Gastrocnemius medialis (tissue), 4 donors: ENCODE data around the gene CREBBP. TPM values are rescaled to one million over a fixed set of nuclear protein-coding genes. Genes with fewer than 3 reads are reported as not detected.

Experiments
- ATAC-seq, 2 donors: fragments of 150-250 bp; one replicate each; pipeline ENCODE4 v1.9.1; 2016
- DNase-seq, 2 donors: peaks; one replicate each; pipeline ENCODE4 v3.0.0-alpha.2; 2019
- H3K27ac ChIP-seq, 4 donors: fragments of 200-600 bp; sonication (generic); 1 replicate in 1 of 4; 2 replicates in 3 of 4; pipeline ENCODE4 v1.5.1; 2016 to 2018; ENCODE audit warnings: mild to moderate bottlenecking in 2 of 4, moderate library complexity in 1 of 4
- H3K27me3 ChIP-seq, 3 donors: fragments of 200-600 bp; sonication (generic) in 2 of 3; 1 replicate in 1 of 3; 2 replicates in 2 of 3; pipeline versions ENCODE4 v1.5.1 to v1.6.0; 2016 to 2019; ENCODE audit warnings: mild to moderate bottlenecking in 1 of 3, moderate library complexity in 1 of 3
- H3K36me3 ChIP-seq, 2 donors: fragments of 200-600 bp; sonication (generic) in 1 of 2; one replicate each; pipeline ENCODE4 v1.5.1; 2017 to 2018
- H3K4me1 ChIP-seq, 2 donors: fragments of 200-600 bp; sonication (generic) in 1 of 2; one replicate each; pipeline ENCODE4 v1.5.1; 2016 to 2017; ENCODE audit warnings: mild to moderate bottlenecking in 2 of 2
- H3K4me3 ChIP-seq, 4 donors: fragments of 200-600 bp; sonication (generic) in 3 of 4; 1 replicate in 1 of 4; 2 replicates in 3 of 4; pipeline ENCODE4 v1.5.1; 2016 to 2019; ENCODE audit warnings: mild to moderate bottlenecking in 2 of 4
- H3K9me3 ChIP-seq, 3 donors: fragments of 200-600 bp; sonication (generic) in 2 of 3; 1 replicate in 1 of 3; 2 replicates in 2 of 3; pipeline ENCODE4 v1.5.1; 2016 to 2019
- POLR2A ChIP-seq, 2 donors: fragments of 450-650 bp; IDR thresholded peaks; one replicate each; pipeline ENCODE4 v1.6.1; 2017; ENCODE audit warnings: antibody characterized with exemption in 2 of 2, mild to moderate bottlenecking in 2 of 2, moderate library complexity in 2 of 2
- in situ Hi-C, 4 donors: fragments of 200-750 bp; cut with MboI; loops; one replicate each; pipeline versions ENCODE4 v1.15.0 to v1.8.0; 2017; ENCODE audit warnings: low sequenced_read_pairs in 4 of 4
- intact Hi-C: fragments of 100-400 bp; cut with DNase I; formaldehyde crosslinking; loops from one replicate; pipeline ENCODE4 v1.15.1; 2023; ENCODE audit warnings: low total_unique reads
- total RNA-seq, 4 donors: library from RNA; depleted of rRNA; stranded (reverse); fragments of >200 nt; gene quantifications; one replicate each; pipeline versions ENCODE4 v1.1.0 to v1.2.3, GENCODE V29; 2016
- TF ChIP-seq, protein P1 (sequence below), 5 experiments: fragments of 450-650 bp in 3 of 5; fragments of 200-600 bp in 2 of 5; sonication (generic) in 2 of 5; IDR thresholded peaks in 4 of 5; conservative IDR thresholded peaks in 1 of 5; 1 replicate in 4 of 5; 2 replicates in 1 of 5; pipeline ENCODE4 v1.5.1; 2016 to 2019; ENCODE audit warnings: antibody characterized with exemption in 5 of 5, mild to moderate bottlenecking in 3 of 5, moderate library complexity in 3 of 5

The CREBBP gene
- total RNA-seq, 4 donors from 2014 or later, result 39.8 to 61.3 (median 53.5) TPM

GRCh38 chr16:3849751-3850543 is 30.6 kb downstream of the CREBBP start:
- no peak for DNase-seq
- in situ Hi-C loops (no loop called here), intact Hi-C loops (loop anchor here (5.0 kb wide), 1 partner anchor 53 kb away; no protein-coding TSS in a partner anchor)
- Histone ChIP-seq H3K36me3 (peaks cover 0 to 21% of the 10 kb centered on the region in 2 donors), H3K4me3 (no peak overlapping the region), H3K9me3 (no peaks in the 10 kb centered on the region), H3K4me1 (peaks cover 37 to 51% of the 10 kb centered on the region in 2 donors), H3K27ac (peak overlapping the region in 1 of 4 donors; percentile 1), H3K27me3 (no peaks in the 10 kb centered on the region)
- ATAC-seq, result no peak
- TF ChIP-seq, protein P1, sequence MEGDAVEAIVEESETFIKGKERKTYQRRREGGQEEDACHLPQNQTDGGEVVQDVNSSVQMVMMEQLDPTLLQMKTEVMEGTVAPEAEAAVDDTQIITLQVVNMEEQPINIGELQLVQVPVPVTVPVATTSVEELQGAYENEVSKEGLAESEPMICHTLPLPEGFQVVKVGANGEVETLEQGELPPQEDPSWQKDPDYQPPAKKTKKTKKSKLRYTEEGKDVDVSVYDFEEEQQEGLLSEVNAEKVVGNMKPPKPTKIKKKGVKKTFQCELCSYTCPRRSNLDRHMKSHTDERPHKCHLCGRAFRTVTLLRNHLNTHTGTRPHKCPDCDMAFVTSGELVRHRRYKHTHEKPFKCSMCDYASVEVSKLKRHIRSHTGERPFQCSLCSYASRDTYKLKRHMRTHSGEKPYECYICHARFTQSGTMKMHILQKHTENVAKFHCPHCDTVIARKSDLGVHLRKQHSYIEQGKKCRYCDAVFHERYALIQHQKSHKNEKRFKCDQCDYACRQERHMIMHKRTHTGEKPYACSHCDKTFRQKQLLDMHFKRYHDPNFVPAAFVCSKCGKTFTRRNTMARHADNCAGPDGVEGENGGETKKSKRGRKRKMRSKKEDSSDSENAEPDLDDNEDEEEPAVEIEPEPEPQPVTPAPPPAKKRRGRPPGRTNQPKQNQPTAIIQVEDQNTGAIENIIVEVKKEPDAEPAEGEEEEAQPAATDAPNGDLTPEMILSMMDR (IDR thresholded peaks at IDR 0.05 in 4 of 5, conservative IDR thresholded peaks at IDR 0.05 in 1 of 5), result no peak
- TF ChIP-seq POLR2A (IDR thresholded peaks at IDR 0.05), result no peak

- peaks cover 0 to 21% of the 10 kb centered on the region in 2 donors for H3K36me3 ChIP-seq
- H3K4me1 ChIP-seq, result peaks cover 41 to 55% of the 10 kb centered on the region in 2 donors
- no peak for ATAC-seq
- H3K9me3 ChIP-seq, result no peaks in the 10 kb centered on the region
- no peaks in the 10 kb centered on the region for H3K27me3 ChIP-seq
- intact Hi-C loops, result loop anchor here (5.0 kb wide), 1 partner anchor 49 kb away; no protein-coding TSS in a partner anchor
- no peak for TF ChIP-seq POLR2A (IDR thresholded peaks at IDR 0.05)
- TF ChIP-seq, protein P1 (IDR thresholded peaks at IDR 0.05 in 4 of 5, conservative IDR thresholded peaks at IDR 0.05 in 1 of 5), result no peak
- no peak for DNase-seq
- in situ Hi-C loops, result no loop called here
- no peak overlapping the region for H3K27ac ChIP-seq
- H3K4me3 ChIP-seq, result no peak overlapping the region
Measured at GRCh38 chr16:3846595-3847091, 33.9 kb downstream of the CREBBP start.

DNA sequence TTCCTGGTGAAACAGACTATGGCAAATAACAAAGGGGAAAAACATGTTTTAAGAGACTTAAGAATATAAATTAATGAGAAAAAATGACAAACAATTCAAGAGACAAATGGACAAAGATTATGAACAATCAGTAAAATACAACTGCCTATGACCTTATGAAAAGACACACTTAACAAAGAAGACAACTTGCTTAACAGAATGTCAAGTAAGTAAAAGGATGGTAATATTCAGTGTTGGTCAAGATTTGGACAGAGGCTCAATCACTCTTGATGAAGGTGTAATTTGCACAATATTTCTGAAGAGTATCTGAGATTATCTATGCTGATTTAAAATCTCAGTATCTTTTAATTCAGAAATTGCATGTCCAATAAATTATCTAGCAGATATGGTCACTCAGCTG is 34.4 kb downstream of the CREBBP start:
- in situ Hi-C loops, result no loop called here

GRCh38 chr16:3842994-3843393 is 37.5 kb downstream of the CREBBP start:
- TF ChIP-seq POLR2A (IDR thresholded peaks at IDR 0.05), result no peak
- TF ChIP-seq, protein P1 (IDR thresholded peaks at IDR 0.05 in 4 of 5, conservative IDR thresholded peaks at IDR 0.05 in 1 of 5), result no peak
- intact Hi-C loops, result no loop called here

More for the DNA sequence above, 34.4 kb downstream of the CREBBP start:
- Histone ChIP-seq H3K4me1 (peaks cover 47 to 61% of the 10 kb centered on the region in 2 donors), H3K9me3 (no peaks in the 10 kb centered on the region), H3K4me3 (no peak overlapping the region), H3K27ac (no peak overlapping the region), H3K36me3 (peaks cover 0 to 21% of the 10 kb centered on the region in 2 donors), H3K27me3 (no peaks in the 10 kb centered on the region)
- TF ChIP-seq, protein P1 (IDR thresholded peaks at IDR 0.05 in 4 of 5, conservative IDR thresholded peaks at IDR 0.05 in 1 of 5), result no peak
- no peak for TF ChIP-seq POLR2A (IDR thresholded peaks at IDR 0.05)
- DNase-seq, result no peak
- intact Hi-C loops, result loop anchor here (5.0 kb wide), 1 partner anchor 49 kb away; no protein-coding TSS in a partner anchor
- ATAC-seq, result no peak

More at GRCh38 chr16:3842994-3843393, 37.5 kb downstream of the CREBBP start:
- peak in 1 of 2 donors; percentile 56 for DNase-seq
- Histone ChIP-seq H3K4me1 (peaks cover 67 to 70% of the 10 kb centered on the region in 2 donors), H3K4me3 (no peak overlapping the region), H3K27me3 (no peaks in the 10 kb centered on the region), H3K27ac (peak overlapping the region in 2 of 4 donors; percentile 5), H3K9me3 (no peaks in the 10 kb centered on the region), H3K36me3 (no peaks in the 10 kb centered on the region)
- peak; percentile 58 to 80 for ATAC-seq
- in situ Hi-C loops, result no loop called here
